NCI-H146 treated with DMSO at 0.1 percent for 48 hours (cell line): ENCODE measurements around the gene METAP1D.
A peak's percentile ranks its signal among the peaks of the same experiment; 100 is the strongest.

Source experiments
- DNase-seq: peaks from one replicate; lab custom pipeline; 2025; ENCODE audit not compliant: unreplicated experiment; lab: John Stamatoyannopoulos, UW

Gene METAP1D

DNA sequence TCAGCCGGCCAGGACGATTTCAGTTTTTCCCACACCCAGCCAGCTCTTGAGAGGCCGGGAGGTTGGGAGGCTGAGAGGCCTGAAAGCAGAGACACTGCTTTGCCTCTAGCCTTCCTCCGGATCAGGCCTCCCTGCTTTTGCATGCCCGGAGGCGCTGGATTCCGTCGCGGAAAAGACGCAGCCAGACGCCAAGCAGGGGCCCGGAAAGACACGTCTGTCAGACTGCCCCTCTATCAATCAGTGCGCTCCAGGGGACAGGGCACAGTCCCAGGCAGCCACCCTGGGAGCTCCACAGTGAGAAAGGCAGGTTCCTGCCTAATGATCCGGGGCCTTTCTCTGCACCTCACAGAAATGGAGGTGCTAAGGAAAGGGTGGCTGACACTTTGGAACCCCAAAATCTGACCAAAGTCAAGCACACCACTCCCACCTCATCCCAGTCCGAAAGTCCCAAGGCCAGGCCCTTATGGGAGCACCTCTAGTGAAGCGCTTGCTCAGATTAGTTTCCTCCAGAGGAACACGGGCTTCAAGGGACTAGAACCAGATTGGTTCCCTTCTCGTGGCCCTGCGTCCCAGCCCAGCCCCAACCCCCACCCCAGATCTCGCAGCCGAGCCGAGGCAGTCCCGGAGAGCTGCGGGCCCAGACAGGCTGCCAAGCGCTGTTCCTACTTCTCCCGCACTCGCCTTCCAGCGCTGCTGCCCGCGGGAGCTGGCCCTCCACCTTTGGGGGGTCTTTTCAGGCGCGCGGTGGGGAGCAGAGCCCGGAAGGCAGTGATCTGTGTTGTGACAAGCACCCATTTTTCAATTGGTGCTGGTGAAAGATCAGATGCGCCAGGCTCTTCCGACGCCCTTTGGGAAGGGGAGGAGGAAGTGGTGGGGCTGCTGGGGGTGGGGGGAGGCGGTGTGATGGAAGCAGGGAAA, 90.5 kb downstream of the METAP1D start:
- DNase-seq, result no peak

DNA sequence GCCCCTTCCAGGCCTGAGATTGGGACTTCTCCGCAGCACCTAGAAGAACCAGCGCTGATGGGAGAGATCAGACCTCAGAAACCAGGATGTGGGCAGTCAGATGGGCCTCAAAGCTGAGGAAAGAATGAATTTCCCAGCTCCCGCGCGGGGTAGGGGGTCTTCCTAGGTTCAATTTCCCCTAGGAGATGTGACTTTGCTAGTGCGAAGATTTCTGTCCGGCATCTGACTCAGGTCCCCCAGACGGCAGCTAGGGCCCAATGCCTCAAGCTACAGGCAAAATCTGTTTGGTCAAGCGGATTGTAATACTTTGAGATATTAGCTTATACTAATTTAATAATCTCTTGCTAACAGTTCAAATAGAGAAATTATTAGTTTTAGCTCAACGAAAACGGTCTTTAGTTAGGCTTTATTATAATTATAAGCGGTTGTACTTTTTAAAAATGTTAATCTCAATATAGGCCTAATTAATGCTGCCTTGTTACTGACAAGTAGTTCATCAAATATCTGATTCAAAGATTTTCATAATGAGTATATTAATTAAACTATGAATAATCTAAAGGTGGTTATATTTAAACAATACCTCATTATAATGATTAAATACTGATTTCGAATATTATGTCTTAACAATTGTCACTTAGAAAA, 91.4 kb downstream of the METAP1D start:
- DNase-seq, result no peak

DNA sequence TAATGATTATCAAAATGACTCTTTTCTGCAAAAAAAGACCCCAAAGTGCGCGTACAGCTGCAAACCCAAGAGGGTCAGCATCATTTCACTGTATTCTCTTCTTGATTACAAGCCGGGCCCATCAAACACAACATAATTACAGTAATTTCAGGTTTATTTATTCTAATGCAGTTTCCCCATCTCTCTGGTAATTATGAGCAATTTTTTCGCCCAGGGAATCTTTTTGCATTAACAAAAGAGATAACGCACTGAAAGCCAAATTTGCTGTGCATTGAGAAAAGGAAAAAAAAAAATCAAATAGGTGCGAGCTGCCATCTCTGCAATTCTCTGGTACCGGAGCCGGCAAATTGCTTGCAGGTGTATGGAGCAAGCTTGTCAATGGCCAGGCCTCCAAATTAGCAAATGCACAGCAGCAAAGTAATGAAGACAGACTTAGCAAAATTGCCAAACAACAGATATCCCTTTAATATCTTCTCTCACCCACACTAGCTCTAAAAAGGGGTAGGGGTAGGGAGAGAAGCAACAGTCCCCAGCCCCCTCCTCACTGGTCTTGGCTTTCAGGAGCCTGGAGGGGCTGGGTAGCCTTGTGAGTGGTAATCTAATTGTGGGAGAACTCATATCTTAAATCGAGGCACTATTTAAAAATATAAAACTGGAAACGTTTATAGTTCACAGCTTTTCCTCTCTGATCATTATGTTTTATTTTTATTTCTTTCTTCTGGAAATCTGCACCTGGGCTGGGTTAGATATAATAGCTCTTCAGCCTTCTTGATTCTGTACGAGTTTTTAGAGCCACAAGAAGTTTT, 92.2 kb downstream of the METAP1D start:
- DNase-seq, result peak; percentile 94

DNA sequence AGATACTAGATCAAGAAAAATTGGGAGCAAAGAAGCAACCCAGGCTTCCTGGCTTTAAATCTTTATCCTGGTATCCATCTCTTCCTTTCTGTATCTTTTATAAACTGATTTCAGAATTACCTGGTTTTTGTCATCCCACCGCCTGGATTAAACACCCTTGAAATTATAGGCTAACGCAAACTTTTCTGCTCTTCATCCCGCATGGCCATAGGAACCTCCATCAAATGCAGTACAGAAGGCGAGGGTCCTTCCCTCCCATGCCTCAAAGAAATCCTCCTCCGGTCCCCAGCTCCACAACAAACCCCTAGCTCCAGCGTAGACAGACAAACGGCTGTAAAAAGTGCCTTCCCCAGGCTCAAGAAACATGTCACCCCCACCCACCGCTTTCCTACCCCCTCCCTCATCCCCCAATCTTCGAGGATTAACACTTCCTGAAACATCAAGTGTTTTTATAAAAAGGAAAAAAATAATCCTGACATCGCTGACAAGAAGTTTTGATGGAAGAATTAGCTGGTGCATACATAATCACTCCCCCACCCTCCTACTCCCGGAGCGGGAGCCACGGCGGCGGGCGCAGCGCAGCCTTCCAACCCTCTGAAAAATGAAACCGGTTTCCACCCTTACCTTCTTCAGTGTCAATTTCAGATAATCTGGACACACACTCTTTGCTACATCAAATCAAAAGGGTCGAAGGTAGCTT, 93.1 kb downstream of the METAP1D start:
- DNase-seq, result no peak

DNA sequence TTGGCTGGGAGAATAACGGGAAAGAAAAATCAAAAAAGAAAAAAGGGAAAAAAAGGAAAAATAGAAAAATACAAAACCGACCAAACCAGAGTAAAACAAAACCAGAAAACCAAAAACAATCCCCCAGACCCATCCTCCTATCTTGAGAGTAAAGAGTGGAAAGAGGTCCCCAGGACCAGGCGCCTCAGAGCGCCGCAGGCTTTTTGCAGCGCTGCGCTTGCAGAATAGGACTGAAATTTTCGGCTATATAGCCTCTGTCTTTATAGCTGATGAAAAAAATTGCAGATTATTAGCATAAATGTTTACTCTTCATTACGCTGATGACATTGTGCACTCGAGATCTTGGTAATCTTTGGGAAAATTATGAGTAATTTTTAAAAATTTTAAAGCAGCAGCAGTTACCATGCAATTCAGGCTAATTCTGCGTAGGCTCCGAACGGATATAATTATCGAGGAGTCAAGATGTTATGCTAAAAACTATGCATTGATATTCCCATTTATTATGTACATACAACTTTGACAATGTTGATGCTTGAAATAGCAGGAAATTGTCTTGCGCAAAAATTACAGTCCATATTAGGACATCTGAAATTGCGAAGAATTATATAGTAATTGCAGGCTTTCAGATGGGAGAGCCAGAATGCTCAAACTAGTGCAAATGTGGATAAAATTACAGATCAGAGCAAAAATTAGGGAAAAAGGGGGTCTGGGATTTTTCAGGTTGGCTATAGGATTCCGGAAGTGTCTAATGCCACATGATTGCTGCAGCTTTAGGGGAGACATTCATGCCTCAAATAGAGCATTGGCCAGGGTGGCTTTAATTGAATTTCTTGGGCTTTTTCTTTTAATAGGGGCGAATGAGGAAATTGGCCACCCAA, 93.9 kb downstream of the METAP1D start:
- DNase-seq, result no peak

DNA sequence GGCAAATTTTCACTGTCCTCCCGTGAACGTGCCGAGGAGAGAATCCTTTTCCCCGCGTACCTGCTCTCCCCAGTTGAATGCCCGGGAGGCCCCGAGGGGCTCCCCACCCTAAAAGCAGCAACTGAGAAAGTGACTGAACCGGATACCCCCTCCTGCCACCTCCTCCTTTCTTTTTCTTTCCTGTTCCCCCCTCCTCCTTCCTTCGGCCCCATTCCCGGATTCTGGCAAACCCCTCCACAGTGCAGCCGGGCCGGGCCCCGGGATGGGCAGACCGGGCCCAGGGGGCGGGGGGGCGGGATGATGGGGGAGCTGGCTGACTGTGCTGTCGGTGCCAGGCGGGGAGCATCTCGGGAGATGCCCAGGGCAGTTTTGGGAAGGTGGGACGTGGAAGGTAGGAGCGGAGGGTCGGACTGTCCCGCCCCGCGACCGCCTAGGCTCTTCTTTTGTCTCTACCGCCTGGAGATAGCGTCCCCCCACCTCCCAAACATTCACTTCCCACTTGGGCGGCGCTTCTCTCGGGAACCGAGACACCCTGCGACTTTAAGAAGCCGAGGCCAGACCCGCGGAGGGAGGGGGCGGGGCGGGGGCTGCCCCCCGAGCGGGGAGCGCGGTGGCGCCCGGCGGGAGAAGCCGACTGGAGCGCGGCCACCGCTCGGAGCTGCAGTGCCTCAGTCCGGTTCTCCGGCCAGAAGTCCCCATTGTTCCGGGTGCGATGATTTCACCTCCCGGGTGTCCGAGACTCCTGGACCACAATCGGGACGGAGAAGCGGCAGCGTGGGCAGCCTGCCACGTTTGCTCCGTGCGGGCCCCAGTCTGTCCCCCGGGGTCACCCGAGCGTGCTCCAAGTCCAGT, 94.8 kb downstream of the METAP1D start:
- no peak for DNase-seq

DNA sequence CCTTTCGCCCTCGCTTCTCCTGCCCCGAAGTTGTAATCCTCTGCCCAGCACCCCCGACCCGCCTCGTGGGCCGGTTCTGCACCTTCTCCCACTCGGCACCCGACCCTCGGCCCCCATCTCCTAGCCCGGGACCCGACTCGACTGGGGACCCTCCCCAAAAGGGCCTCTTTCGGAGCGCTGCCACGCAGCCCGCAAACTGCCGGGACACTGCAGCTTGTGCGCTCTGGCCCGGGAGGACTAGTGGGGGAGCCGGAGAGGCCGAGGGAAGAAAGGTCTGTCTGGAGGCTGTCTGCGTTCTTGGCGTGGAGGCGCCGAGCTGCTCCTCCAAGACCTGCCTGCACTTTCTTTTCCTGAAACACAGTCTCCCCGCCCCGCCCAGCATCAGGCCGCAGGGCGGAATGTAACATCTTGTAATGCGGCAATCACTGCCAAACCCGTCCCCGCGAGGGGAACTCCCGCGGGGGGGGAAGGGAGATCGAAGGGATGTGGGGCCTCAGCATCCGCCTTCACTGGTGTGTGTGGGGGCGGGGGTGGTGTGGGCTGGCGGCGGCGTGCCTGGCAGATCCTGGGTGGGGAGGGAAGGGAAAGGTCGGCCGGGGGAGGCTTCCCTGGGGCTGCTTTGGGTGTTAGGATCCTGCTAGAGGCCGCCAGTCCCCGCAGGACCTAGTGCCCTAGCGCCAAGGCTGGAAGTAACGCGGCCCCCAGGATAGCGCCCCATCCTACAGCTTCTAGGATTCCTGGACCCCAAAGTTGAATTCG, 95.6 kb downstream of the METAP1D start:
- no peak for DNase-seq

DNA sequence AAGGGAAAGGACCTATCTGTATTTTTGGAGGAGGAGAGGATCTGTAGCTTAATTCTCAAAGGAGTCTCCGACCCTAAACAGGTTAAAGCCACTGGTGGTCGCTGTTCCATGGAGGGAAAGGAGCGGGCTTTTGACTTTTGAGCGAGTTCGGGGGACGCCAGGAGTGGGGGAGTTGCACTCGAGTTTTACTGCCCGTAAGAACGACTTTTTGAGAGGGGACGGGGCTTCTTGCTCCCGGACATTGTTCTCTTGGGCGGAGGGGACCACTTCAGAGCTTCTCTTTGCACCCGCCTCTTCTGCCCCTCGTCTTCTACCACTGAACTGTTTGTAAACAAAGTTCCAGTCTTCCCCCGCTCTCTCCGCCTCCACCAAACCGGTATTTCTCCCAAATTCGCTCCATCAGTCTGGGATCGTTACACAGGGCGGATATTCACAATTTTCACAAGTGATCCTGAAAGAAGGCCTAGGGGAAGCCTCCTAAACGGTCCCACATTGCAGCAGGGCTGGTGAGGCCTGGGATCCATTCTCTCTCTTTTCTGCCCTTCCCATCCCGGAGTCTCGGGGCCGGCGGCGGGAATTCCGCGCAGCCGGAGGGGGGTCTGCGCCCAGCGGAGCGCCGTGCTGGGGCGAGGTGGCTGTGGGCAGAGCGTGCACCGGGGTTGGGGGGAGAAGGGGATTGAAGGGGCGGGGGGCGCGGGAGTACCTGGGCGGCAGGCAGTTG, 96.3 kb downstream of the METAP1D start:
- no peak for DNase-seq

DNA sequence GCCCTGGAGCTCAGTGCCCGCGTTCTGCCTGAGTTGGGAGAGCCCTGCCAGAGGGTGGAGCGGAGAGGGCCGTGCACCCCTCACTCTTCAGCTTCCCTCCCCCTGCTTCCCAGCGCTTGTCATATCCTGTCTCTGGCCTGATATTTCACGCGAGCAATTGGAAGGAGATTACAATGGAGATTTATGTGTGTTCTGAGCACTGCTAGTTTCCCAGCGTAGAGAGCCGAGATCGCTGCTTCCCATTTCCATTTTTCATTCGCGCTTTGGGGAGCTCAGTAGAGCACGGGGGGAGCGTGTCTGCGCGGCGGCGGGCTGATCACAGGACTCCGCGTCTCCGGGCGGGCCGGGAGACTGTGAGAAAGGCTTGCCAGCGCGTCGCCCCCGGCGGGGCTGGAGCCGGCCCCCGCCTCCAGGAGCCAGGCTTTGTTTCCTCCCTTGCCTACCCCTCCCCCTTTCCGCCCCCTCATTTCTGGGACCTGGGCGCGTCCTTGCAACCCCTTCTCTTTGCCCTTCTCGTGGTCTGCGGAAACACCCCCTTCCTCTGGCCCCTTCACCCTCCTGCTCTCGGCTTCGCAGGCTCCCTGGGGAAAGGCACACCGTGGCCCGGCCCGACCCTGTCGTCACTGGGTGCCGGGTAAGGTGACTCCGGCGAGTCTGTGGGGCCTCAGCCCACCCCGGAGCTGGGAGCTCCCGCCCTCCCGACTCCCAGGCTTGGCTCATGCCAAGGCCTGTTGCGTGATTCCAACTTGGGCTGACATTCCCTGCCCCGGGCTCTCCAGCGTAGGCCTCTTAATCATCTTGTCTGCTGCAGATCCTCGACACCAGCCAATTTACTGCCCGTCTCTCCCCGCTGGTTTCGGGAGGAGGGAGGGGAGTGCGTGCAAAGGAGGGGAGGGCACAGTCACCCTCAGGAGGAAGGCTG, 97.1 kb downstream of the METAP1D start:
- no peak for DNase-seq

DNA sequence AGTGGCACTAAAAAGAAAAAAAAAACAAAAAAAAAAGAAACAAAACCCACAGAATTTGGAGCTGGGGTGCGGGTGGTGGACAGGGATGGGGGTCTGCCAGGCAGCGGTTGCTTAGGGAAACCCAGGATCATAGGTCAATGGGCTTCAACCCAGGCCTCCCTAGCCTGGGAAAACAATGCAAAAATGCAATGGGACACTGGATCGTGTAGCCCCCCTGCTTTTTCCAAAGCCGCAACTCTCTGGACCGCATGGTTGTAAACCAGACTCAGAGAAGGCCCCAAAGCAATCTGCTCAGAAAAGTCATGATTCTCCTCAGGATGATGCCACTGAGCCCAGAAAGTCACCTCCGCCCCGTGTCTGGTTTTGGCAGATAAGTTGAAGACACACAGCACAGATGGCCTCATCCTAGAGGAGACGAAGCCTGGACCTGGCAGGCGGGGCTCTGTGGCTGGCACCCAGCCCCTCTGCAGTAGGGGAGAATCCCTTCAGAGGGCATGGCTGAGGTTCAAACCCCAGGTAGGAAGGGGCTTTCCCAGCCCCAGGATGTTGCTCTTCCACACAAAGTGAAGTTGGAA, 97.9 kb downstream of the METAP1D start:
- DNase-seq, result no peak

DNA sequence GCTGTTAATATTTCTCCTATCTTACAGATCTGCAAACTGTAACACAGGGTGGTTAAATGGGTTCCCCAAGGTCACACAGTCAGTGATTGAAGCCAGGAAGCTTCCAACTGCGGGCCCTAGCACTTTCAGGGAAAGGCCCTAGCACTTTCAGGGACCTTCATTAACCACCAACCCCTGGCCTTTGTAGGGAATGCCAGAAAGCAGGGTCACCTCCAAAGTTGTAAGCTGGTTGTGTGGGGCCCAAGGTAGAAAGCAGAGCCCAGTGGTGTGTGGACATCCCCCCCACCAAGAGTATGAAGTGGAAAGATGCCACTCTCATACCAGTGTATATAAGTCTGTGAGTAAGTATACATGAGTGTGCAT, 98.5 kb downstream of the METAP1D start:
- DNase-seq, result no peak

DNA sequence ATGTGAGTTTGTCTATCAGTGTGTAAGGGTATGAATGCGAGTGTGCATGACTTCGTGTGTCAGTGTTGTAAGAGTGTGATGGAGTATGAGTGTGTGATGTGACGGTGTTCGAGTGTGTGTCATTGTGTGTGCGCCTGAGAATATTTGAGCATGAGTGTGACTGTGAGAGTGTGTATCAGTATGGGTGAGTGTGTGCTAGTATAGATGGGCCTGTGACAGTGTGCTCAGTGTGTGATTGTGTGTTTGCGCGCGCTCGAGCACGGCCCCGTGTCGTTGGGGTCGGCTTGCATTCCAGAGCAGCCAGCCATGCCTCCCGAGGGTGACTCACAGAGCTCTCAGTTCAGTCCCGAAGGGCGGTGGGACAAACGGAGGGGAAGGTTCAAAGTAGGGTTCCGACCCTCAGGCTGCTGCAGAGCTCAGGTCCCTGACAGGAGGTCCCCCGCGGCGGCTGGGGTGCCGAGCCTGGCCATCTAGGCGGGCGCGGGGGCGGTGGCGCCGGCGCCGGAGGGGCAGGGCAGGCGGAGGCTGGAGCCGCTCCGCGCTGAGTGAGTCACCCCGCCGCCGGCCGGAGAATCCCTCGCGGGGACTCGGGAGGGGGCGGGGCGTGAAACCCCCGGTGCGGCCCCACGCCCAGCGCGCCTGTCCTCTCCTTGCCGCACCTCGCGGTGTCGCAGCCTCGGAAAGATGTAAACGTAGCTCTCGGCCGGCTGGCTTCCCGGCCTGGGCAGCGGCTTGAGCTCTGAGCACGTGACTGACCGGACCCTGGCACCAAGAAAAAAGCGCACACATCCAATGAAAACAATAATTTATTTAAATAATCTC, 99.1 kb downstream of the METAP1D start:
- DNase-seq, result no peak

DNA sequence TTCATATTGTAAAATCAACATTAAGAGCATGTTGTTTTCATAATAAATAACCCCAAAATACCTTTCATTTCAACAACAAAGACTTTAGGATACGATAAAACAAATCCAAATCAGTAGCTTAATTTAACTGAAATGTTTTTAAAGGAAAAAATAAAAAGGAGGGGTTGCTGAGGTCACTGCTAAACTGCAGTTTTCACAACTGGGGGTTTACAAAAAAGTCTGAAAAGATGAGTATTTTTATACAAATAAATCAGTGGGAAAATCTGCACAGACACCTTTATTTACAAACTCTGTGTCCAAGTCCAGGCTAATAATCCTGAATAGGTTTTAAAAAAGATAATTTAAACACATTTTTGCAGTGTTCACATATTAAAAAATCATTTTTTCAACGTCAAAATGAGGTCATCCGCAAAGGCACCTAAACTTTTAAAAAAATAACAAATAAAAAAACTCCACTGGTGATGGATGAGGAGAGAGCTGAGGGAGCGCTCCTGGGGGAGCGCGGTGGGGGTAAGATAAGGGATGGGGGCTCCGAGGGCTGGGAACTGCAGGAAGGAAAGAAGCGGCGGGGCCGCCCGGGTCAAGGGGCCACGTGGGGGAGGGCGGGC, 99.8 kb downstream of the METAP1D start:
- DNase-seq, result no peak

DNA sequence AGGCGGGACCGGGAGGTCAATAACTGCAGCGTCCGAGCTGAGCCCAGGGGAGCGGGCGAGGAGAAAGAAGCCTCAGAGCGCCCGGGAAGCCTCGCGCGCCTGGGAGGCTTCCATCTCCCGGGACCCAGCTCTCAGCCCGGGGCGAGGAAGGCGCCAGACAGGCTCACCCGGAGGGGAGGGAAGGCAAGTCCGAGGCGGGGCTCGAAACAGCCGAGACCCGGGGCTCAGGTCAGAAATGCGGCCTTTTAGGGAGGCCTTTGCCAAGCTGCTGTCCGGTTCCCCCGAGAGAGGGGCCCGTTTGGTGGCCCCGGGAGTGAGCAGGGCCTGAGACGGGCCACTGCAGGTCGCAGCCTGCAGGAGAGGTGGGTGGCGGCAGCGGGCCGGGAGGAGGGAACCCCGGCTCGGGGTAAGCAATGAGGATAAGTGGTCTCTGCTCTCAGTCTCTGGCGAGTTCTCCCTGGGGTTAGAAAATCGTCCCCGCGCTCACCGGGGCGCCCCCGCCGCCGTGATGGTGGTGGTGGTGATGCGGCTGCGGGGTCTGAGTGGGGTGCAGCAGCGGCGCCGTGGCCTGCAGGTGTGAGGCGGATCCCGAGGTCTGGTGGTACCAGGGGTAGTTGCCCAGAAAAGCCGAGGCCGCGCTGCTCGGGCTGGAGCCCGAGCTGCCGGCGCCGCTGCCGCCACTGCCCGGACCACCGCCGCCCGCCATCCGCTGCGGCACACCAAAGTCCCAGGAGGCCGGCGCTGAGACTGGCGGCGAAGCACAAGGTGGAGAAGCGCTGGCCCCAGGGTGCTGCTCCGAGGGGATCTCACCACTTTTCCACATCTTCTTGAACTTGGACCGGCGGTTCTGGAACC, 100.6 kb downstream of the METAP1D start:
- no peak for DNase-seq
